Hematopoietic multipotent progenitor cell treated with erythropoietin and hydrocortisone succinate and interleukin-3 and kit ligand, for 4 days (in vitro differentiated cells): ENCODE measurements around the gene BMP2K.
"Not testable (repeated sequence)": the region's sequence is repeated elsewhere in the genome, so short reads cannot be mapped to it uniquely, and the experiment has no call there.

Experiments
- DNase-seq: peaks from one replicate; pipeline ENCODE4 v3.0.0-alpha.2; 2015

The BMP2K gene

GRCh38 chr4:78796526-78796925 is 20.4 kb downstream of the BMP2K start:
- peak; percentile 50 for DNase-seq

GRCh38 chr4:78797777-78798284 is 21.7 kb downstream of the BMP2K start:
- DNase-seq, result no peak

GRCh38 chr4:78799551-78800495 is 23.7 kb downstream of the BMP2K start:
- DNase-seq, result no peak

GRCh38 chr4:78800965-78801364 is 24.8 kb downstream of the BMP2K start:
- no peak for DNase-seq

- no peak for DNase-seq
These were observed 27.8 kb downstream of the BMP2K start for GRCh38 chr4:78803983-78804382.

- DNase-seq, result no peak
These were observed 30.9 kb downstream of the BMP2K start for GRCh38 chr4:78806943-78807460.

- DNase-seq, result no peak
These were observed 33.1 kb downstream of the BMP2K start for GRCh38 chr4:78809295-78809694.

GRCh38 chr4:78809928-78810835 is 34.0 kb downstream of the BMP2K start:
- peak; percentile 78 for DNase-seq

- no peak for DNase-seq
These were observed 34.9 kb downstream of the BMP2K start for GRCh38 chr4:78811034-78811433.

GRCh38 chr4:78818530-78819079 is 42.5 kb downstream of the BMP2K start:
- DNase-seq, result no peak

GRCh38 chr4:78824001-78824400 is 47.9 kb downstream of the BMP2K start:
- no peak for DNase-seq

GRCh38 chr4:78827191-78827590 is 51.0 kb downstream of the BMP2K start:
- DNase-seq, result no peak

GRCh38 chr4:78829296-78829695 is 53.1 kb downstream of the BMP2K start:
- peak; percentile 49 for DNase-seq

- DNase-seq, result peak; percentile 18
These were observed 63.5 kb downstream of the BMP2K start for GRCh38 chr4:78839676-78840075.

- DNase-seq, result not testable (repeated sequence)
These were observed 64.1 kb downstream of the BMP2K start for GRCh38 chr4:78840286-78840685.

- peak; percentile 55 for DNase-seq
These were observed 69.3 kb downstream of the BMP2K start for GRCh38 chr4:78845472-78845871.

GRCh38 chr4:78846258-78846657 is 70.1 kb downstream of the BMP2K start:
- no peak for DNase-seq

- no peak for DNase-seq
These were observed 86.2 kb downstream of the BMP2K start for GRCh38 chr4:78862314-78862737.

- no peak for DNase-seq
These were observed 87.2 kb downstream of the BMP2K start for GRCh38 chr4:78863254-78863869.

GRCh38 chr4:78863991-78864390 is 87.8 kb downstream of the BMP2K start:
- DNase-seq, result no peak

- peak; percentile 94 for DNase-seq
These were observed 88.4 kb downstream of the BMP2K start for GRCh38 chr4:78864405-78865024.

- DNase-seq, result no peak
These were observed 89.3 kb downstream of the BMP2K start for GRCh38 chr4:78865451-78865850.
